Cardiac muscle cell (in vitro differentiated cells and primary cell): ENCODE measurements around the gene NFATC4. TPM values are rescaled to one million over a fixed set of nuclear protein-coding genes. Genes with fewer than 3 reads are reported as not detected.

Experiments
- DNase-seq, 2 donors: peaks; one replicate each; pipeline versions ENCODE4 v3.0.0 to v3.0.0-alpha.2; 2010 to 2017; ENCODE audit warnings: low read depth in 1 of 2, low spot score in 1 of 2
- H3K27ac ChIP-seq: fragments of 200-600 bp; sonication (generic); 2 replicates; pipeline ENCODE4 v1.5.1; 2016
- H3K27me3 ChIP-seq: fragments of 200-600 bp; sonication (generic); 2 replicates; pipeline ENCODE4 v1.6.0; 2016; ENCODE audit warnings: control low read depth
- H3K36me3 ChIP-seq: fragments of 200-600 bp; sonication (generic); 2 replicates; pipeline ENCODE4 v1.5.1; 2016; ENCODE audit warnings: control low read depth
- H3K4me1 ChIP-seq: fragments of 200-600 bp; sonication (generic); 2 replicates; pipeline ENCODE4 v1.8.1; 2017; ENCODE audit warnings: low read depth, mild to moderate bottlenecking, mixed run types
- H3K4me3 ChIP-seq: fragments of 200-600 bp; sonication (generic); 2 replicates; pipeline ENCODE4 v1.5.1; 2016; ENCODE audit warnings: mild to moderate bottlenecking
- H3K9me3 ChIP-seq: fragments of 200-600 bp; sonication (generic); 2 replicates; pipeline ENCODE4 v1.5.1; 2017; ENCODE audit warnings: low read depth, mild to moderate bottlenecking, control low read depth
- CTCF ChIP-seq: IDR thresholded peaks from 2 replicates; pipeline ENCODE4 v1.5.1; 2012; ENCODE audit warnings: low read depth, mild to moderate bottlenecking, low read length
- polyA plus RNA-seq: library from polyadenylated mRNA; unstranded; fragments of >200 nt; fragmentation: Nextera tagmentation; extraction: Ambion mirVana; gene quantifications from 2 replicates; pipeline ENCODE4 v1.2.1, GENCODE V29; 2016
- total RNA-seq: library from RNA; depleted of rRNA; stranded (reverse); fragments of >200 nt; gene quantifications from 2 replicates; pipeline ENCODE4 v1.2.3, GENCODE V29; 2016

The NFATC4 gene
- total and polyA plus RNA-seq, 2 experiments from 2014 or later: 83.2 to 117 TPM

GRCh38 chr14:24340606-24341005, 27.4 kb upstream of the NFATC4 start:
- Histone ChIP-seq H3K27ac (no peak overlapping the region), H3K4me3 (no peak overlapping the region), H3K36me3 (no peaks in the 10 kb centered on the region), H3K27me3 (peaks cover 96% of the 10 kb centered on the region), H3K9me3 (no peaks in the 10 kb centered on the region), H3K4me1 (no peaks in the 10 kb centered on the region)
- DNase-seq: no peak
- no peak for TF ChIP-seq CTCF

- DNase-seq: no peak
- no peak for TF ChIP-seq CTCF
- Histone ChIP-seq H3K4me1 (no peaks in the 10 kb centered on the region), H3K36me3 (no peaks in the 10 kb centered on the region), H3K27ac (no peak overlapping the region), H3K9me3 (no peaks in the 10 kb centered on the region), H3K4me3 (no peak overlapping the region), H3K27me3 (peaks cover 85% of the 10 kb centered on the region)
These were observed 25.1 kb upstream of the NFATC4 start for GRCh38 chr14:24342889-24343288.

DNA sequence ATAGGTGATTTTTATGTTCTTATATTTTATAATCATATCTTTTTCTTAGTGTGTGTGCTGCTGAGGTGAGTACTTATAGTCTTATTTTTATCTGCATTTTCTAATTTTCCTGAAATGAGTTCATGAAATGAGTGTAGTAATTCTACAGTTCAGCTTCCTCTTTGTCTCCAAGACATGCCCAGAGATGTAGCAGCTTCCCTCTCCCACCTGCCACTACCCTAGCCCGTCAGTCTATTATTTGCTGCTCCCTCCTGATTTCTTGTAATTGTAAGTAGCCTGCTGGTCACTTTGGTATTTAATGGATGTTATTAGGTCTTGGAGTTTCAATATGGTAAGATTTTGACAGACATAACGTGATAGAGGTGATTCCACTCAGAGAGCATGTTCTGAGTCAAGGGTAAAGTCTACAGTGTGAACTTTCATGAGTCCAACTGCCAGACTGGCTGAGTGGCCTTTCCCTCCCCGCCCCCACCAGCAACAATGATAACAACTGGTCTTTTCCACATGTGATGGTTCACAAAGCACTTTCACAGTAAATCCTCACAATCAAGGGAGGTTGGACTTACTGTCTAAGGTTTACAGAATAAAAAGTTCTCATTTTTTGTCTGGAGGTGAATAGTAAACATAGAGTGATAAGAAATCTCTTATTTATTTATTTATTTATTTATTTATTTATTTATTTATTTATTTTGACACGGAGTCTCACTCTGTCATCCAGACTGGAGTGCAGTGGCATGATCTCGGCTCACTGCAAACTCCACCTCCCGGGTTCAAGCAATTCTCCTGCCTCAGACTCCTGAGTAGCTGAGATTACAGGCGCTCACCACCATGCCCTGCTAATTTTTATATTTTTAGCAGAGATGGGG, 24.0 kb upstream of the NFATC4 start:
- Histone ChIP-seq H3K36me3 (no peaks in the 10 kb centered on the region), H3K4me1 (no peaks in the 10 kb centered on the region), H3K27ac (no peak overlapping the region), H3K9me3 (no peaks in the 10 kb centered on the region), H3K27me3 (peaks cover 83% of the 10 kb centered on the region), H3K4me3 (no peak overlapping the region)
- no peak for DNase-seq
- TF ChIP-seq CTCF: no peak

- TF ChIP-seq CTCF: no peak
- H3K4me3 ChIP-seq: no peak overlapping the region
- H3K27me3 ChIP-seq: peaks cover 83% of the 10 kb centered on the region
- H3K36me3 ChIP-seq: no peaks in the 10 kb centered on the region
- no peak overlapping the region for H3K27ac ChIP-seq
- H3K9me3 ChIP-seq: no peaks in the 10 kb centered on the region
- DNase-seq: no peak
- no peaks in the 10 kb centered on the region for H3K4me1 ChIP-seq
These were observed 20.9 kb upstream of the NFATC4 start for GRCh38 chr14:24347134-24347533.

- Histone ChIP-seq H3K4me3 (no peak overlapping the region), H3K27ac (no peak overlapping the region), H3K9me3 (no peaks in the 10 kb centered on the region), H3K27me3 (peaks cover 83% of the 10 kb centered on the region), H3K36me3 (no peaks in the 10 kb centered on the region), H3K4me1 (no peaks in the 10 kb centered on the region)
- no peak for DNase-seq
- no peak for TF ChIP-seq CTCF
These were observed 19.8 kb upstream of the NFATC4 start for GRCh38 chr14:24348186-24348585.
